ENCODE data around the gene UNC79. TPM values are rescaled to one million over a fixed set of nuclear protein-coding genes. Genes with fewer than 3 reads are reported as not detected.

Gene UNC79
- total RNA-seq, 6 experiments from 2014 or later, result 0.02 to 0.08 (median 0.05) TPM

GRCh38 chr14:93744876-93745275 is 314.1 kb downstream of the UNC79 start:
- H3K27ac Mint-ChIP-seq, result no peak overlapping the region
- peaks cover 70% of the 10 kb centered on the region for H3K9me3 Mint-ChIP-seq
- H3K27me3 Mint-ChIP-seq (ENCODE audit: insufficient read depth), result peaks cover 4% of the 10 kb centered on the region
- peaks cover 10% of the 10 kb centered on the region; the same call in 1 of the 2 replicates for H3K36me3 Mint-ChIP-seq (ENCODE audit: low read depth)
- DNase-seq, result no peak
- H3K4me1 Mint-ChIP-seq (ENCODE audit: low read depth), result no peaks in the 10 kb centered on the region
- H3K4me3 Mint-ChIP-seq, result no peak overlapping the region
- TF ChIP-seq CTCF (IDR thresholded peaks at IDR 0.05), result no peak

- DNase-seq, result no peak
- Mint-ChIP-seq H3K4me1 (ENCODE audit: low read depth) (no peaks in the 10 kb centered on the region), H3K27ac (no peak overlapping the region), H3K4me3 (no peak overlapping the region), H3K27me3 (ENCODE audit: insufficient read depth) (peaks cover 4% of the 10 kb centered on the region), H3K36me3 (ENCODE audit: low read depth) (peaks cover 10% of the 10 kb centered on the region; the same call in 1 of the 2 replicates), H3K9me3 (peaks cover 77% of the 10 kb centered on the region)
- TF ChIP-seq CTCF (IDR thresholded peaks at IDR 0.05), result no peak
Observed at GRCh38 chr14:93745603-93746273, 315.0 kb downstream of the UNC79 start.

- H3K27me3 Mint-ChIP-seq (ENCODE audit: insufficient read depth), result peaks cover 2% of the 10 kb centered on the region; the same call in 1 of the 2 replicates
- TF ChIP-seq CTCF (IDR thresholded peaks at IDR 0.05), result no peak
- H3K36me3 Mint-ChIP-seq (ENCODE audit: low read depth), result peaks cover 10% of the 10 kb centered on the region; the same call in 1 of the 2 replicates
- H3K9me3 Mint-ChIP-seq, result peaks cover 72% of the 10 kb centered on the region
- no peak overlapping the region for H3K4me3 Mint-ChIP-seq
- H3K27ac Mint-ChIP-seq, result no peak overlapping the region
- no peaks in the 10 kb centered on the region for H3K4me1 Mint-ChIP-seq (ENCODE audit: low read depth)
- no peak for DNase-seq
Observed at GRCh38 chr14:93747102-93747501, 316.4 kb downstream of the UNC79 start.

- TF ChIP-seq CTCF (IDR thresholded peaks at IDR 0.05), result no peak
- H3K4me3 Mint-ChIP-seq, result no peak overlapping the region
- peaks cover 2% of the 10 kb centered on the region; the same call in 1 of the 2 replicates for H3K27me3 Mint-ChIP-seq (ENCODE audit: insufficient read depth)
- peaks cover 9% of the 10 kb centered on the region; the same call in 1 of the 2 replicates for H3K36me3 Mint-ChIP-seq (ENCODE audit: low read depth)
- peaks cover 69% of the 10 kb centered on the region for H3K9me3 Mint-ChIP-seq
- no peak overlapping the region for H3K27ac Mint-ChIP-seq
- H3K4me1 Mint-ChIP-seq (ENCODE audit: low read depth), result no peaks in the 10 kb centered on the region
- no peak for DNase-seq
Observed at GRCh38 chr14:93747560-93747959, 316.8 kb downstream of the UNC79 start.

- Mint-ChIP-seq H3K9me3 (peaks cover 60% of the 10 kb centered on the region), H3K27me3 (ENCODE audit: insufficient read depth) (peaks cover under 1% of the 10 kb centered on the region; the same call in 1 of the 2 replicates), H3K4me3 (no peak overlapping the region), H3K36me3 (ENCODE audit: low read depth) (peaks cover 5% of the 10 kb centered on the region; the same call in 1 of the 2 replicates), H3K27ac (no peak overlapping the region), H3K4me1 (ENCODE audit: low read depth) (no peaks in the 10 kb centered on the region)
- DNase-seq, result no peak
- no peak for TF ChIP-seq CTCF (IDR thresholded peaks at IDR 0.05)
Observed at GRCh38 chr14:93748208-93749075, 317.7 kb downstream of the UNC79 start.

All from HFFc6 (cell line).